ENCODE measurements around the gene USH1C. TPM values are rescaled to one million over a fixed set of nuclear protein-coding genes. Genes with fewer than 3 reads are reported as not detected.

Gene USH1C
- total and polyA plus RNA-seq, 4 donors = 0.10 to 0.55 (median 0.13) TPM

GRCh38 chr11:17531636-17532113, 12.5 kb downstream of the USH1C start:
- no peaks in the 10 kb centered on the region for H3K27me3 ChIP-seq (ENCODE audit: control insufficient read depth in 3 of 3, insufficient read depth in 3 of 3, low read length in 2 of 3)
- H3K27ac ChIP-seq (ENCODE audit: low read depth in 1 of 2, low read length in 1 of 2) = no peak overlapping the region
- no peaks in the 10 kb centered on the region for H3K36me3 ChIP-seq (ENCODE audit: control insufficient read depth in 4 of 4, insufficient read depth in 4 of 4, low read length in 4 of 4)
- H3K4me3 ChIP-seq = no peak overlapping the region
- DNase-seq (peak in 1 of 3 donors; percentile 44), ATAC-seq (ENCODE audit: insufficient read depth, low FRiP score) (no peak)
- H3K9ac ChIP-seq (ENCODE audit: insufficient read depth in 1 of 2, low read length in 2 of 2) = no peak overlapping the region
- TF ChIP-seq CTCF (IDR thresholded peaks at IDR 0.05; ENCODE audit: control extremely low read depth, extremely low read depth) = no peak
- WGBS, 2 donors = 48 to 65% methylated on average over 6 of the region's 6 CpGs
- H3K4me1 ChIP-seq (ENCODE audit: control insufficient read depth in 5 of 5, insufficient read depth in 5 of 5, low read length in 5 of 5) = peaks cover 0 to 3% (median 0%) of the 10 kb centered on the region in 5 donors
- no peaks in the 10 kb centered on the region for H3K9me3 ChIP-seq (ENCODE audit: control insufficient read depth in 4 of 4, insufficient read depth in 3 of 4, low read length in 3 of 4)

GRCh38 chr11:17531071-17531600, 13.1 kb downstream of the USH1C start:
- no peak overlapping the region for H3K27ac ChIP-seq (ENCODE audit: low read depth in 1 of 2, low read length in 1 of 2)
- no peak for DNase-seq
- WGBS, 2 donors = 76 to 87% methylated on average over 22 of the region's 22 CpGs

GRCh38 chr11:17529844-17530185, 14.4 kb downstream of the USH1C start:
- Histone ChIP-seq H3K27me3 (ENCODE audit: control insufficient read depth in 3 of 3, insufficient read depth in 3 of 3, low read length in 2 of 3) (no peaks in the 10 kb centered on the region), H3K4me1 (ENCODE audit: control insufficient read depth in 5 of 5, insufficient read depth in 5 of 5, low read length in 5 of 5) (peaks cover 0 to 3% (median 0%) of the 10 kb centered on the region in 5 donors), H3K4me3 (no peak overlapping the region), H3K36me3 (ENCODE audit: control insufficient read depth in 4 of 4, insufficient read depth in 4 of 4, low read length in 4 of 4) (no peaks in the 10 kb centered on the region), H3K9ac (ENCODE audit: insufficient read depth in 1 of 2, low read length in 2 of 2) (no peak overlapping the region), H3K9me3 (ENCODE audit: control insufficient read depth in 4 of 4, insufficient read depth in 3 of 4, low read length in 3 of 4) (no peaks in the 10 kb centered on the region), H3K27ac (ENCODE audit: low read depth in 1 of 2, low read length in 1 of 2) (no peak overlapping the region)
- DNase-seq (peak in 2 of 3 donors; percentile 18 to 34), ATAC-seq (ENCODE audit: insufficient read depth, low FRiP score) (no peak)
- no peak for TF ChIP-seq CTCF (IDR thresholded peaks at IDR 0.05; ENCODE audit: control extremely low read depth, extremely low read depth)
- 81 to 89% methylated on average over 10 of the region's 10 CpGs for WGBS, 2 donors

More at GRCh38 chr11:17531071-17531600, 13.1 kb downstream of the USH1C start:
- Histone ChIP-seq H3K27me3 (ENCODE audit: control insufficient read depth in 3 of 3, insufficient read depth in 3 of 3, low read length in 2 of 3) (no peaks in the 10 kb centered on the region), H3K9ac (ENCODE audit: insufficient read depth in 1 of 2, low read length in 2 of 2) (no peak overlapping the region), H3K36me3 (ENCODE audit: control insufficient read depth in 4 of 4, insufficient read depth in 4 of 4, low read length in 4 of 4) (no peaks in the 10 kb centered on the region), H3K9me3 (ENCODE audit: control insufficient read depth in 4 of 4, insufficient read depth in 3 of 4, low read length in 3 of 4) (no peaks in the 10 kb centered on the region), H3K4me1 (ENCODE audit: control insufficient read depth in 5 of 5, insufficient read depth in 5 of 5, low read length in 5 of 5) (peaks cover 0 to 3% (median 0%) of the 10 kb centered on the region in 5 donors), H3K4me3 (no peak overlapping the region)
- ATAC-seq (ENCODE audit: insufficient read depth, low FRiP score) = no peak
- TF ChIP-seq CTCF (IDR thresholded peaks at IDR 0.05; ENCODE audit: control extremely low read depth, extremely low read depth) = no peak

All from lung (tissue), 12 donors.